IPS-18a (cell line): Measurements from ENCODE around the gene TMEM132D.

Source experiments
- H3K27ac ChIP-seq: one replicate; pipeline ENCODE4 v1.5.1; 2013; ENCODE audit warnings: low read length
- H3K27me3 ChIP-seq: one replicate; pipeline ENCODE4 v1.6.1; 2013; ENCODE audit warnings: mild to moderate bottlenecking, low read length; ENCODE audit not compliant: control insufficient read depth, insufficient read depth
- H3K36me3 ChIP-seq: one replicate; pipeline ENCODE4 v1.6.1; 2013; ENCODE audit warnings: low read depth, low read length; ENCODE audit not compliant: control insufficient read depth
- H3K4me1 ChIP-seq: one replicate; pipeline ENCODE4 v1.6.1; 2013; ENCODE audit warnings: low read depth, low read length; ENCODE audit not compliant: control insufficient read depth
- H3K4me3 ChIP-seq: one replicate; pipeline ENCODE4 v1.5.1; 2013; ENCODE audit warnings: low read length
- H3K9ac ChIP-seq: one replicate; pipeline ENCODE4 v1.6.1; 2013; ENCODE audit warnings: mild to moderate bottlenecking, low read length, moderate library complexity
- H3K9me3 ChIP-seq: one replicate; pipeline ENCODE4 v1.6.1; 2013; ENCODE audit warnings: low read depth, low read length; ENCODE audit not compliant: control insufficient read depth

The TMEM132D gene

DNA sequence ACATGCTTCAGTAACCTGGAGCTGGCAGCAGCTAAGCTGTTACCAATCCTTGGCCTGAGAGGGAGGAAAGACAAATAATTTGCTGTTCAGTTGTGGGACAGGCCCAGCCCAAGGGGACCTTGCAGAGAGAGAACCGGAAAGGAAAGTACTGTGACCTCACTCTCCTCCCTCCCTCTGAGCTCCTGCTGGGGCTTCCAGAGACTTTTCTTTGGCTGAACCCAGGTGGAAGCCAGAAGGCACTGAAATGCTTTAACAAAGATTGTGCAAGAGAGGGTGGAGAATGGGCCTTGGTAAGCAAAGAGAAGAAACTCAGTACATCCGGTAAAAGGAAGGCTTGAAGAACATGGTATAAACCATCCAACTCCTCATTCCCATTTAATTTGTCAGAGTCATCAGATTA, 593.5 kb downstream of the TMEM132D start:
- no peaks in the 10 kb centered on the region for H3K4me1 ChIP-seq
- H3K27ac ChIP-seq: no peak overlapping the region
- no peaks in the 10 kb centered on the region for H3K27me3 ChIP-seq
- H3K4me3 ChIP-seq: no peak overlapping the region
- H3K36me3 ChIP-seq: no peaks in the 10 kb centered on the region
- H3K9me3 ChIP-seq: peaks cover 13% of the 10 kb centered on the region
- H3K9ac ChIP-seq: no peak overlapping the region

DNA sequence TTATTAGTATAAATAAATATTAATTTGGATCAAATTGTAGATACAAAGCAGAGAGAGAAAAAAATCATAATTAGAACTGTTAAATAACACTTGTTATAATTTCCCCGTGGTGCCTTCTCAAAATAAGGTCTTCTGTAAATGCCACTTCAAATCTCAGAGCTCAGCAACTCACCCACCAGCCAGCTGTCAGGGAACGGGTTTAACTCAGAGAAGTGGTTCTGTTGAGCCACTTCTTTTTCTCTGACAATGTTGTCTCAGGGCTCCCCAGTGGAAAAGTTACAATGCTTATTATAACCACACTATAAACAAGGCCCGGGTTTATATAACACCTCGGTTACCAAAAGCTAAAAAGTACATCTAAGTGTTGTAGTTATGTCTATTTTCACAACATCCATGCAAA, 598.0 kb downstream of the TMEM132D start:
- Histone ChIP-seq H3K9me3 (peaks cover 13% of the 10 kb centered on the region), H3K9ac (no peak overlapping the region), H3K27ac (no peak overlapping the region), H3K4me3 (no peak overlapping the region), H3K36me3 (no peaks in the 10 kb centered on the region), H3K4me1 (no peaks in the 10 kb centered on the region), H3K27me3 (no peaks in the 10 kb centered on the region)

DNA sequence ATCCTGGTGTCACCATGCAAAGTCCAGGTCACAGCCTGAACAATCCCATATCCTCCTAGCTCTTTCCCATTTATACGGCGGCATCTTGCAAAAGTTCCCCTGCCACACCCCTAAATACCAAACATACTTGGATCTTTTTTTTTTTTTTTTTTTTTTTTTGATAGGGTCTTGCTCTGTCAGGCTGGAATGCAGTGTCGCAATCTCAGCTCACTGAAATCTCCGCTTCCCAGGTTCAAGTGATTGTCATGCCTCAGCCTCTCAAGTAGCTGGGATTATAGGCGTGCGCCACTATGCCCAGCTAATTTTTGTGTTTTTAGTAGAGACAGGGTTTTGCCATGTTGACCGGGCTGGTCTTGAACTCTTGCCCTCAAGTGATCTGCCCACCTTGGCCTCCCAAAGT, 599.3 kb downstream of the TMEM132D start:
- Histone ChIP-seq H3K9me3 (peaks cover 7% of the 10 kb centered on the region), H3K9ac (no peak overlapping the region), H3K36me3 (no peaks in the 10 kb centered on the region), H3K4me1 (no peaks in the 10 kb centered on the region), H3K27me3 (no peaks in the 10 kb centered on the region), H3K4me3 (no peak overlapping the region), H3K27ac (no peak overlapping the region)

DNA sequence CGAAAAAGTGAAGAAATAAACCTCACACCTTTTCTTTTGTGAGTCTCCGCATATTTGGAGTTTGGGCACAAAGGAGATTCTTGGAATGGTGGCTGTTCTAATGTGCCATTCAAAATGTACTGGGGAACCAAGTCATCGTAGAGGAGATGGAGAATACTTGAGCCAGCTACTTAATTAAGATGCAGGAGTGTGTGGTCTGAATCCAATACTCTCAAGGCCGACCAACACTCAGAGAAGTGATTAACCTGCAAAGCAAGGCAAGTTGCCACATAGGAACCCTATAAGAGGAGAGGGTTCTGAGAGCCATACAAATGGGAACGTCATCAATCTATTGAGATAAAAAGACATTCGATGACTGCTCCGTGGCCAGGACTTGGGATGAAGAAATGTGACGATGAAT, 603.8 kb downstream of the TMEM132D start:
- H3K4me3 ChIP-seq: no peak overlapping the region
- no peaks in the 10 kb centered on the region for H3K27me3 ChIP-seq
- no peak overlapping the region for H3K9ac ChIP-seq
- peaks cover 3% of the 10 kb centered on the region for H3K9me3 ChIP-seq
- H3K27ac ChIP-seq: no peak overlapping the region
- H3K36me3 ChIP-seq: no peaks in the 10 kb centered on the region
- H3K4me1 ChIP-seq: no peaks in the 10 kb centered on the region

DNA sequence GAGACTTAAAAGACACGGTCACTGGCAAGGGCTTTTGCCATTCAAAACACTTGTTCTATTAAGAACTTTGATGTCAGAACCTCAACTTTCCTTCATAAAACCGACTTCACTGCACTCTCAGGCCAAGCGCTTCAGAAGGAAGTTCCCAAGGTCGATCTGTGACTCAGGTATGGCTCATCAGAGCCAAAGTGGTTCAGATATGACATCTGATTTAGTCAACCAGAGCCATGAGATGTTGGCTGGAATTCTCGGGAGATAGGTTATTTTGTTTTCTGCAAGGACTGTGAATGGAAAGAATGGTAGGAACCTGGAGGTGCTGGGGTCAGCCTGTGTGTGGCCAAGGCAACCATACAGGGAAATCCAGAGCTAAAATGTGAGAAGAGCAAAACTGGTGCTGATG, 604.9 kb downstream of the TMEM132D start:
- Histone ChIP-seq H3K36me3 (no peaks in the 10 kb centered on the region), H3K27ac (no peak overlapping the region), H3K4me3 (no peak overlapping the region), H3K9me3 (no peaks in the 10 kb centered on the region), H3K27me3 (no peaks in the 10 kb centered on the region), H3K4me1 (no peaks in the 10 kb centered on the region), H3K9ac (no peak overlapping the region)

DNA sequence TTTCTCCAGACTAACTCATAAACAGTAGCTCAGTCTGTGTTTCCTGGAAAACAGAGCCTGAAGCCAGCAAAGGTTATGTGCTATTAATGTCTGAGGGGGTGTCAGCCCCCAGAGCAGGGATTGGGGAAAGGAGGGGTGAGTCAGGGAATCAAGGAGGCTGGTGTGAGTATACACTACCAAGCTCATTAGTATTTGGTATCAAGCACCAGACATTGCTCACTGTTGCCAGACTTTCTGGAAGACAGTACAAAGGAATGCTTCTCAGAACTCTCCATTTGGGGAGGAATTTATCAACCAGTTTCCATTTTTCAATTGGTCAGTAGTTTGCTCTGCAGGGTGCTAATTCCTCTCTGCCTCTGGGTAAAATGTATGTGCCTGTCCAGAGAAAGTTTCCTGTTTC, 607.2 kb downstream of the TMEM132D start:
- Histone ChIP-seq H3K4me1 (no peaks in the 10 kb centered on the region), H3K4me3 (no peak overlapping the region), H3K9me3 (no peaks in the 10 kb centered on the region), H3K36me3 (no peaks in the 10 kb centered on the region), H3K27me3 (no peaks in the 10 kb centered on the region), H3K9ac (no peak overlapping the region), H3K27ac (no peak overlapping the region)

DNA sequence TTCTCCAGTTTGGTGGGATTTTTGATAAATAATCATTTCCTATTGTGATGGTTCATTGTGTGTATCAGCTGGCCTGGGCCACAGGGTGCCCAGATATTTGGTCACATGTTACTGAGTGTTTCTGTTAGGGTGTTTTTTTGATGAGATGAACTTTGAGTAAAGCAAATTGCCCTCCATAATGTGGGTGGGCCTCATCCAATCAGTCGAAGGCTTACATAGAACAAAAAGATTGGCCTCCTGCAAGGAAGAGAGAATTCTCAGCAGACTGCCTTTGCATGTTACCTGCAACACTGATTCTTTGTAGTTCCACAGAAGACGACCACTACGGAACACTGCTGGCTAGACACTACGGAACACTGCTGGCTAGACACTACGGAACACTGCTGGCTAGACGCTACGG, 609.0 kb downstream of the TMEM132D start:
- Histone ChIP-seq H3K27ac (no peak overlapping the region), H3K4me3 (no peak overlapping the region), H3K9me3 (peaks cover 5% of the 10 kb centered on the region), H3K4me1 (no peaks in the 10 kb centered on the region), H3K27me3 (no peaks in the 10 kb centered on the region), H3K36me3 (no peaks in the 10 kb centered on the region), H3K9ac (no peak overlapping the region)

DNA sequence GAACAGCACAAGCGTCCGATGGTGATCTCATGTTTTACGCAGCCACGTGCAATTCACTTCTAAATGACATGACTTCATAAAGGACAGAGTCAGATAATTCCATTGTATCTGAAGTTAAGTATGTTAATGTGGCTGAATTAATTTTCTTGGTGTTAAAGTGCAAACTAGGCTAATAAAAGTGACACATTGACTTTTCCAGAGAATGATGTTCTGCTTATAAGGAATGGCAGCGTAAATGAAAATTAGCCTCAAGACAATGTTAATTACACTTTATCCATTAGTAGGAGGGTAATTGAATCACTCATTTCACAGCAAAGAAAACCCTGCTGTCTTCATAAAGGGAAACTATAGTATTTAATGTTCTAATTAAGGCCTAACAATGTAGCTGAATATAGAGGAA, 624.1 kb downstream of the TMEM132D start:
- H3K4me1 ChIP-seq: no peaks in the 10 kb centered on the region
- H3K9me3 ChIP-seq: peaks cover 20% of the 10 kb centered on the region
- no peak overlapping the region for H3K9ac ChIP-seq
- H3K36me3 ChIP-seq: no peaks in the 10 kb centered on the region
- no peaks in the 10 kb centered on the region for H3K27me3 ChIP-seq
- no peak overlapping the region for H3K4me3 ChIP-seq
- no peak overlapping the region for H3K27ac ChIP-seq

DNA sequence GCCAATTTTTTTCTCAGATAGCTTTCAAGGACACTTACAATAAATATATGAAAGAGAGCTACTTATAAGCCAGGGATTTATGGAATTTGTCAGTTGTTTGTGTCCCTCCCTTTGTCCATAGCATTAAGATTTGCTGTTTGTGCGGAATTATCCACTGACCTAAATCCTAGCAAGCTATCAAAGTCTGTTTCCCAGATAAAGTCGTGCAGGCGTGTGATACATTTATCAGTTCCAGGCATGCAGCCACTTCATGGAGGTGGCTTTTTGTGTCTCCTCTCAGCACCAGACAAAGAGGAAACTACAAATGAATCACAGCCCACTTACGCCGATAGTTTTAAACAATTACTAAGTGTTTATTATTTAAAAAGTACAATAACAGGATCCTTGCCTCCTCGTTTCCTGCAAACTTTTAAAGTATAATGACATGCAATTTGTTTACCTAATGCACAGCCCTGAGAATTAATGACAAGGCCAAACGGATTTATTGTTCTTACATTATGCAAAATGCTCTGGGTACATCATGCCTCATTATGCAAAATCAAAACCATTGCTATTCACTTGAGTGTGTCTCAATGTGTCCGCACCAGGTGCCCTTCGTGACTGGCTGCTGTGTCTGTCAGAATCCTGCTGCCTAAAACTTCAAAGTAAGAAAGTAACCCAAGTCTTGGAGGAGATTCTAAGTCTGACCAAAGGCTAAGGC, 627.3 kb downstream of the TMEM132D start:
- Histone ChIP-seq H3K4me3 (no peak overlapping the region), H3K9ac (no peak overlapping the region), H3K27ac (no peak overlapping the region), H3K4me1 (no peaks in the 10 kb centered on the region), H3K9me3 (peaks cover 29% of the 10 kb centered on the region), H3K36me3 (no peaks in the 10 kb centered on the region), H3K27me3 (no peaks in the 10 kb centered on the region)

DNA sequence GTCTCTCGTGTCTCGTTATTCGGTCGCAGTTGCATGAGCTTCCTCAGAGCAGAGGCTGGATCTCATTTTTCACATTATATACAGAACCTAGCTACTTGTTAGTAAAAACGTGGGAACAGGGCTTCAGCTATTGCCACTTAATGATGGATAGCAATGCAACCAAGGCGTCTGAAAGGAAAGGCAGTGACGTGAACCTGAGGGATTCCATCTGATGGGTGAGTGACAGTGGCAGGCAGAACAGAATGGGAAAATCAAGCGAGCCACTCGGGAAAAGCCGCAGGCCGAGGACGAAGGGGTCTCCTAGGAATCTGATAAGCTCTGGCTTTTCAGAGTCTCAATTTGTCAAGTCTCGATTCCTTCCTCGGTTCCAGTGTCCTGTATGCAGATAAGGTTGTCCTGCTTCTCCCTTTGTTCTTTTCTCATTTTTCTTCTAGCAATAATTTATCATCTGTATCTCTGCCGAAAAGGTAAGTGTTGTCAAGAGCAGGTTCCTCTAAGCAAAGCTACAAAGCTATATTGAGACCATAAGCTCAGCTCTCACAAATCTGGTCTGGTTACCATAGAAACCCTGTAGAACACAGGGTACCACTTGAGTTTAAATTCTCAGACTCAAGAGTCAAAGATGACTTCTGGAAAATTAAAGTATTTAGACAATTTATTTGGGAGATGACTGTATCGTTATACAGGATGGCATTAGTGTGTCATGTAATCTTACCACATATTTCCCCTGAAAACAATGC, 633.9 kb downstream of the TMEM132D start:
- no peaks in the 10 kb centered on the region for H3K36me3 ChIP-seq
- H3K27me3 ChIP-seq: no peaks in the 10 kb centered on the region
- no peak overlapping the region for H3K9ac ChIP-seq
- no peak overlapping the region for H3K27ac ChIP-seq
- no peaks in the 10 kb centered on the region for H3K4me1 ChIP-seq
- H3K4me3 ChIP-seq: no peak overlapping the region
- peaks cover 17% of the 10 kb centered on the region for H3K9me3 ChIP-seq

DNA sequence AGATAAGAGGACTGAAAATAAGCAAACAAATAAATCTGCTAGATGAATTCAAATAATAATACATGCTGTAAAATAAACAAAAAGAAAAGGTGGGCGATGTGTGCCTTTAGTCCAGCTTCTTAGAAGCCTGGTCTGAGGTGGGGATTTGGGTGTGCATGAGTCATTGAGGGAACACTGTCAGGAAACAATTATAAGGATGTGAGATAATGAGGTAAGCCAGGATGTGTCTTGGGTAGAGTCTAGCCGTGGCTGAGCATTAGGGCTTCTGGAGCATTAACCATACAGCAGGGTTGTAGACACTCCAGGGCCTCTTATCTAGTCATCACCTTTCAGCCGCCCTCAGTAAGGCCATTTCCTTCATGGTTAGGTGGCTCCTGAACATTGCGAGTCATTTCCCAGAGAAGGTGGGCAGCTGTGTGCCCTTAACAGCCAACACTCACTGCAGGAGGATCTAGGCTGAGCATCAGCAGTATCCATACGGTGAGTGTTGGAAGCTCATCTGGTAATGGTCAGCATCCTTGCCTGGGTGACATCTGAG, 645.0 kb downstream of the TMEM132D start:
- H3K4me3 ChIP-seq: no peak overlapping the region
- H3K36me3 ChIP-seq: no peaks in the 10 kb centered on the region
- no peaks in the 10 kb centered on the region for H3K27me3 ChIP-seq
- no peak overlapping the region for H3K9ac ChIP-seq
- H3K27ac ChIP-seq: no peak overlapping the region
- H3K9me3 ChIP-seq: peaks cover 12% of the 10 kb centered on the region
- no peaks in the 10 kb centered on the region for H3K4me1 ChIP-seq

DNA sequence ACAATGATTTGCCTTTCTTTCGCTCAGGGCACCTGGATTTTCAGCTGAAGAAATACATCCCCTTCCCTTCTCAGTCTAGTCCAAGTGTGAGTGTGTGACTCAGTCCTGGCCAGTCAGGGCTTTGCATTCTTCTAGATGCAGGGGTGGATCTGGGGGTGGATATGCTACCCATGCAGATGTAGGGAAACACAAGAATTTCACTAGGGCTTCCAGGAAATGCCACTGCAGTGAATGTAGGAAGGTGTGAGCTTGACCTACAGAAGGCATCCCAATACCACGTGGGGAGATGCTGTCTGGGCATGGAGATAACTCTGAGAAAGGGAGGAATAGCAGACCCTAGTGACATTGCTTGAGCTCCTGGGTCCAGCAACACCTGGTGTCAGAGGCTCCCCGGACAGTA, 646.3 kb downstream of the TMEM132D start:
- Histone ChIP-seq H3K9ac (no peak overlapping the region), H3K4me1 (no peaks in the 10 kb centered on the region), H3K27ac (no peak overlapping the region), H3K4me3 (no peak overlapping the region), H3K9me3 (peaks cover 6% of the 10 kb centered on the region), H3K27me3 (no peaks in the 10 kb centered on the region), H3K36me3 (no peaks in the 10 kb centered on the region)
